B cell (primary cell): ENCODE results near the gene PRKAB1. TPM values are rescaled to one million over a fixed set of nuclear protein-coding genes. Genes with fewer than 3 reads are reported as not detected.

Source experiments
- ATAC-seq: fragments of 200-7000 bp; cut with Tn5 transposase; one replicate; pipeline ENCODE4 v1.10.0; 2021; ENCODE audit warnings: low read depth, mild to moderate bottlenecking, moderate number of reproducible peaks, moderate library complexity
- CTCF ChIA-PET: fragments of 350-600 bp; sonication (Branson Sonifier 250); formaldehyde crosslinking; loops from one replicate; lab custom pipeline; 2021; ENCODE audit warnings: antibody characterized with exemption, inconsistent platforms; lab: Charles Lee
- POLR2A ChIA-PET: fragments of 350-600 bp; sonication (Branson Sonifier 250); formaldehyde crosslinking; loops from one replicate; lab custom pipeline; 2021; ENCODE audit warnings: antibody characterized with exemption; lab: Charles Lee
- DNase-seq: peaks from one replicate; pipeline ENCODE4 v3.0.0; 2013
- H2AFZ ChIP-seq: 2 replicates; pipeline ENCODE4 v1.6.1; 2012; ENCODE audit warnings: mild to moderate bottlenecking, low read depth, low read length; ENCODE audit not compliant: insufficient read depth, poor library complexity, severe bottlenecking
- H3K27ac ChIP-seq, 2 donors: 1 replicate in 1 of 2; 2 replicates in 1 of 2; pipeline ENCODE4 v1.5.1; 2012 to 2013; ENCODE audit warnings: low read length in 2 of 2, mild to moderate bottlenecking in 2 of 2, moderate library complexity in 1 of 2
- H3K27me3 ChIP-seq, 4 experiments: fragments of 200-600 bp in 1 of 4; sonication (generic) in 1 of 4; replicated peaks in 1 of 4; 1 replicate in 2 of 4; 2 replicates in 2 of 4; pipeline versions ENCODE4 v1.6.1 to v1.7.0; 2013 to 2016; ENCODE audit warnings: low read length in 3 of 4, mild to moderate bottlenecking in 2 of 4, mixed read lengths in 1 of 4, moderate library complexity in 1 of 4; ENCODE audit not compliant: insufficient read depth in 4 of 4, control insufficient read depth in 3 of 4; ENCODE audit errors: control extremely low read depth in 1 of 4
- H3K36me3 ChIP-seq, 2 experiments: replicated peaks in 1 of 2; 1 replicate in 1 of 2; 2 replicates in 1 of 2; pipeline versions ENCODE4 v1.6.1 to v1.7.1; 2013; ENCODE audit warnings: low read length in 1 of 2; ENCODE audit not compliant: insufficient read depth in 2 of 2, control insufficient read depth in 1 of 2; ENCODE audit errors: control extremely low read depth in 1 of 2, extremely low read depth in 1 of 2
- H3K4me1 ChIP-seq, 2 donors: fragments of 200-600 bp in 1 of 2; sonication (generic) in 1 of 2; 1 replicate in 1 of 2; 2 replicates in 1 of 2; pipeline versions ENCODE4 v1.5.1 to v1.6.1; 2013 to 2017; ENCODE audit warnings: low read length in 2 of 2; ENCODE audit not compliant: control insufficient read depth in 2 of 2, insufficient read depth in 2 of 2
- H3K4me2 ChIP-seq: replicated peaks from 2 replicates; pipeline ENCODE3; 2012; ENCODE audit warnings: mild to moderate bottlenecking, low read depth, low read length; ENCODE audit not compliant: poor library complexity, severe bottlenecking
- H3K4me3 ChIP-seq, 5 experiments: fragments of 200-600 bp in 1 of 5; sonication (generic) in 1 of 5; 1 replicate in 3 of 5; 2 replicates in 2 of 5; pipeline versions ENCODE4 v1.5.1 to v1.7.0; 2011 to 2016; ENCODE audit warnings: low read length in 4 of 5, mild to moderate bottlenecking in 4 of 5, low read depth in 2 of 5, control low read depth in 1 of 5, moderate library complexity in 1 of 5; ENCODE audit not compliant: insufficient read depth in 1 of 5; ENCODE audit errors: control extremely low read depth in 1 of 5, extremely low read depth in 1 of 5
- H3K79me2 ChIP-seq: fragments of 200-600 bp; sonication (generic); one replicate; pipeline ENCODE4 v1.6.0; 2016; ENCODE audit warnings: low read length; ENCODE audit not compliant: control insufficient read depth, insufficient read depth
- H3K9ac ChIP-seq: fragments of 200-600 bp; sonication (generic); 2 replicates; pipeline ENCODE4 v1.6.1; 2017; ENCODE audit warnings: mild to moderate bottlenecking, low read length, moderate library complexity
- H3K9me3 ChIP-seq, 3 donors: one replicate each; pipeline versions ENCODE4 v1.6.1 to v1.7.1; 2013; ENCODE audit warnings: low read length in 2 of 3; ENCODE audit not compliant: control insufficient read depth in 2 of 3, insufficient read depth in 1 of 3; ENCODE audit errors: control extremely low read depth in 1 of 3
- H4K20me1 ChIP-seq: 2 replicates; pipeline ENCODE4 v1.6.0; 2012; ENCODE audit warnings: mild to moderate bottlenecking, low read length; ENCODE audit not compliant: insufficient read depth, control insufficient read depth, poor library complexity, severe bottlenecking
- H3K27ac Mint-ChIP-seq: one replicate; pipeline ENCODE4 v1.8.0; 2021; ENCODE audit warnings: mixed read lengths
- H3K27me3 Mint-ChIP-seq: one replicate; pipeline ENCODE4 v1.8.0; 2021; ENCODE audit warnings: mixed read lengths
- H3K4me1 Mint-ChIP-seq: one replicate; pipeline ENCODE4 v1.8.0; 2021; ENCODE audit warnings: mixed read lengths
- H3K4me3 Mint-ChIP-seq: one replicate; pipeline ENCODE4 v1.8.0; 2021; ENCODE audit warnings: mixed read lengths
- H3K9me3 Mint-ChIP-seq: one replicate; pipeline ENCODE4 v1.8.0; 2022; ENCODE audit warnings: mixed read lengths; ENCODE audit not compliant: insufficient read depth
- EZH2 ChIP-seq: IDR thresholded peaks from 2 replicates; pipeline ENCODE4 v1.6.1; 2012; ENCODE audit warnings: borderline replicate concordance, low read depth, mild to moderate bottlenecking, moderate library complexity, low read length; ENCODE audit not compliant: insufficient read depth, poor library complexity, severe bottlenecking
- WGBS: methylation state at CpG from one replicate; pipeline ENCODE4 v1.1.5; 2013; ENCODE audit warnings: missing lambda C conversion rate; ENCODE audit not compliant: insufficient coverage; 5-methylcytosine and 5-hydroxymethylcytosine counted together
- intact Hi-C: fragments of 100-400 bp; cut with micrococcal nuclease; formaldehyde crosslinking; loops from one replicate; pipeline ENCODE4 v1.10.0; 2022
- polyA plus RNA-seq: library from polyadenylated mRNA; depleted of rRNA; stranded (reverse); fragments of >200 nt; gene quantifications from 2 replicates; pipeline ENCODE4 v1.2.3, GENCODE V29; 2012
- total RNA-seq, 2 donors: library from RNA; stranded (reverse); fragments of 120-200 nt in 1 of 2; gene quantifications; 1 replicate in 1 of 2; 2 replicates in 1 of 2; pipeline versions ENCODE4 v1.2.3 to v1.2.4, GENCODE V29; 2013 to 2022
- TF ChIP-seq, protein P1 (sequence below): fragments of 200-600 bp; IDR thresholded peaks from one replicate; pipeline ENCODE4 v1.8.0; 2022; ENCODE audit warnings: antibody characterized with exemption, mild to moderate bottlenecking

The PRKAB1 gene
- total and polyA plus RNA-seq, 2 donors (not counting 1 experiment from before 2014, with no cell fraction given): 36.4 to 56.4 TPM

DNA sequence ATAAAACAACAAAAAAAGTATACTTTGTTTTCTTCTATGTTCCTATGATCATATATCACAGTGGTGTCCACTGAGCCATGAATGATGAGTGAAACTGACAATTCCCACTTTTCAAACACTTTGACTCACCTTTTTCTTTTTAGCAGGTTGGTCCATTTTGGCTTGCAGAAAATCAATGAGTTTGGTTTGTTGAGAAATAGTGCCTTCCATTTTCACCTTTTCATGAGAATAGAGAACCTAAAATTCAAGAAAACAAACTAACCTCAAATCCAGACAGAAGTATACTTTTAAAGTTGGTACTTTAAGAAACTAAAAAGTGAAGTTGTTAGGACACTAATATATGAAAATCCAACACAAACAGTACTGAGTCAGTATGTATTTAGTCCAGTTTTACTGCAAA, 52.4 kb downstream of the PRKAB1 start:
- POLR2A ChIA-PET: no interaction called here

DNA sequence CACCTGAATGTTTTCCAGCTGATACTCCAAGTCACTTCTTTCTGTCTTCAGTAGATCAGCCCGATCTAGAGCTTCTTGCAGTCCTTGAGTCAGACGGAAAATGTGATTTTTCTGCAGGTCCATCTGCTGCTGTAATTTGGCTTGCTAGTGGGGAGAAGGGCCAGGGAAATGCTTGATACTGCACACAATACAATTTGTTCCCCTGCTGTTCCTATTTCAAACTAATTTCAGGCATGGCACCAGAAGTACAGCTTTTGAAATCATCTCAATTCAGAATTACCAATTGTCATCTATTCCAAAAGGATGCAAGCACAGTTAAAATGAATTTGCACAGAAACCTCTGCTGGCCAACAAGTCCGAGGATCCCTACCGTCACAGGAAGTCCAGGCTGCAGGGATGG, 53.4 kb downstream of the PRKAB1 start:
- Histone ChIP-seq H3K36me3 (no peaks in the 10 kb centered on the region), H3K9me3 (no peaks in the 10 kb centered on the region), H3K27ac (no peak overlapping the region), H3K27me3 (no peaks in the 10 kb centered on the region), H3K4me2 (no peak overlapping the region), H3K79me2 (no peaks in the 10 kb centered on the region), H4K20me1 (no peaks in the 10 kb centered on the region), H3K9ac (no peak overlapping the region), H2AFZ (no peak overlapping the region), H3K4me1 (no peaks in the 10 kb centered on the region), H3K4me3 (no peak overlapping the region)
- Mint-ChIP-seq H3K9me3 (no peaks in the 10 kb centered on the region), H3K4me1 (no peaks in the 10 kb centered on the region), H3K27me3 (no peaks in the 10 kb centered on the region), H3K27ac (no peak overlapping the region), H3K4me3 (no peak overlapping the region)
- intact Hi-C loops: no loop called here
- ATAC-seq (no peak), DNase-seq (no peak)
- CTCF ChIA-PET: no interaction called here
- TF ChIP-seq EZH2: no peak
- TF ChIP-seq, protein P1, sequence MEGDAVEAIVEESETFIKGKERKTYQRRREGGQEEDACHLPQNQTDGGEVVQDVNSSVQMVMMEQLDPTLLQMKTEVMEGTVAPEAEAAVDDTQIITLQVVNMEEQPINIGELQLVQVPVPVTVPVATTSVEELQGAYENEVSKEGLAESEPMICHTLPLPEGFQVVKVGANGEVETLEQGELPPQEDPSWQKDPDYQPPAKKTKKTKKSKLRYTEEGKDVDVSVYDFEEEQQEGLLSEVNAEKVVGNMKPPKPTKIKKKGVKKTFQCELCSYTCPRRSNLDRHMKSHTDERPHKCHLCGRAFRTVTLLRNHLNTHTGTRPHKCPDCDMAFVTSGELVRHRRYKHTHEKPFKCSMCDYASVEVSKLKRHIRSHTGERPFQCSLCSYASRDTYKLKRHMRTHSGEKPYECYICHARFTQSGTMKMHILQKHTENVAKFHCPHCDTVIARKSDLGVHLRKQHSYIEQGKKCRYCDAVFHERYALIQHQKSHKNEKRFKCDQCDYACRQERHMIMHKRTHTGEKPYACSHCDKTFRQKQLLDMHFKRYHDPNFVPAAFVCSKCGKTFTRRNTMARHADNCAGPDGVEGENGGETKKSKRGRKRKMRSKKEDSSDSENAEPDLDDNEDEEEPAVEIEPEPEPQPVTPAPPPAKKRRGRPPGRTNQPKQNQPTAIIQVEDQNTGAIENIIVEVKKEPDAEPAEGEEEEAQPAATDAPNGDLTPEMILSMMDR: no peak
- 97% methylated on average over 3 of the region's 4 CpGs for whole genome bisulfite sequencing
- POLR2A ChIA-PET: no interaction called here

More for the DNA sequence above, 52.4 kb downstream of the PRKAB1 start:
- Histone ChIP-seq H3K27ac (no peak overlapping the region), H3K9ac (no peak overlapping the region), H3K79me2 (no peaks in the 10 kb centered on the region), H3K4me2 (no peak overlapping the region), H3K4me3 (no peak overlapping the region), H4K20me1 (no peaks in the 10 kb centered on the region), H3K27me3 (no peaks in the 10 kb centered on the region), H2AFZ (no peak overlapping the region), H3K9me3 (no peaks in the 10 kb centered on the region), H3K36me3 (no peaks in the 10 kb centered on the region), H3K4me1 (no peaks in the 10 kb centered on the region)
- TF ChIP-seq, protein P1: no peak
- TF ChIP-seq EZH2: no peak
- no peak overlapping the region for H3K4me3 Mint-ChIP-seq
- no peaks in the 10 kb centered on the region for H3K4me1 Mint-ChIP-seq
- CTCF ChIA-PET: no interaction called here
- H3K9me3 Mint-ChIP-seq: no peaks in the 10 kb centered on the region
- ATAC-seq: no peak
- no peaks in the 10 kb centered on the region for H3K27me3 Mint-ChIP-seq
- DNase-seq: no peak
- intact Hi-C loops: no loop called here
- H3K27ac Mint-ChIP-seq: no peak overlapping the region
